GM10266 (cell line): ENCODE results near the gene NUDT21.
"Not testable (repeated sequence)": the region's sequence is repeated elsewhere in the genome, so short reads cannot be mapped to it uniquely, and the experiment has no call there.

ENCODE experiments used
- DNase-seq: peaks from one replicate; pipeline ENCODE4 v3.0.0; 2012; ENCODE audit errors: extremely low spot score
- TF ChIP-seq, protein P1 (sequence below): IDR thresholded peaks from 2 replicates; pipeline ENCODE4 v1.5.1; 2012; ENCODE audit warnings: mild to moderate bottlenecking, low read depth; ENCODE audit not compliant: control insufficient read depth, insufficient read depth; ENCODE audit errors: missing control alignments

NUDT21 gene

DNA sequence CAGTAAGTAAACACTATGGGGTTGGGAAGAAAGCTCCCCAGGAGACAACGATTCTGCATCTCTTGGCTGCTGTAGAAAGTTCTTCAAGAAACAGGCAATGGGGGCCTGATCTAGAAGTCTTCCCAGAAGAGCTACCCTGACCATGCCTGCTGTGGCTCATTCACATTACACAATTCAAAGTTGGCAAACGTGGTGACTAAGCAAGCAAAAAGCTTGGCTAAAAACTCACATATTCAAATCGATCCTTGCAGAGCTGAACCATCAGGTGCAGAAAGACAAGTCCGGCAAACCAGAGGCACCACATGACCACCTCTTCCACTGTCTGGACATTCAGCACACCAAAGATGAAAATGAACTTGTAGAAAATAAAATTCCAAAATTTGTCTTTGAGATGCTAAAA, 41.9 kb downstream of the NUDT21 start:
- TF ChIP-seq, protein P1, sequence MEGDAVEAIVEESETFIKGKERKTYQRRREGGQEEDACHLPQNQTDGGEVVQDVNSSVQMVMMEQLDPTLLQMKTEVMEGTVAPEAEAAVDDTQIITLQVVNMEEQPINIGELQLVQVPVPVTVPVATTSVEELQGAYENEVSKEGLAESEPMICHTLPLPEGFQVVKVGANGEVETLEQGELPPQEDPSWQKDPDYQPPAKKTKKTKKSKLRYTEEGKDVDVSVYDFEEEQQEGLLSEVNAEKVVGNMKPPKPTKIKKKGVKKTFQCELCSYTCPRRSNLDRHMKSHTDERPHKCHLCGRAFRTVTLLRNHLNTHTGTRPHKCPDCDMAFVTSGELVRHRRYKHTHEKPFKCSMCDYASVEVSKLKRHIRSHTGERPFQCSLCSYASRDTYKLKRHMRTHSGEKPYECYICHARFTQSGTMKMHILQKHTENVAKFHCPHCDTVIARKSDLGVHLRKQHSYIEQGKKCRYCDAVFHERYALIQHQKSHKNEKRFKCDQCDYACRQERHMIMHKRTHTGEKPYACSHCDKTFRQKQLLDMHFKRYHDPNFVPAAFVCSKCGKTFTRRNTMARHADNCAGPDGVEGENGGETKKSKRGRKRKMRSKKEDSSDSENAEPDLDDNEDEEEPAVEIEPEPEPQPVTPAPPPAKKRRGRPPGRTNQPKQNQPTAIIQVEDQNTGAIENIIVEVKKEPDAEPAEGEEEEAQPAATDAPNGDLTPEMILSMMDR = no peak
- DNase-seq = no peak

DNA sequence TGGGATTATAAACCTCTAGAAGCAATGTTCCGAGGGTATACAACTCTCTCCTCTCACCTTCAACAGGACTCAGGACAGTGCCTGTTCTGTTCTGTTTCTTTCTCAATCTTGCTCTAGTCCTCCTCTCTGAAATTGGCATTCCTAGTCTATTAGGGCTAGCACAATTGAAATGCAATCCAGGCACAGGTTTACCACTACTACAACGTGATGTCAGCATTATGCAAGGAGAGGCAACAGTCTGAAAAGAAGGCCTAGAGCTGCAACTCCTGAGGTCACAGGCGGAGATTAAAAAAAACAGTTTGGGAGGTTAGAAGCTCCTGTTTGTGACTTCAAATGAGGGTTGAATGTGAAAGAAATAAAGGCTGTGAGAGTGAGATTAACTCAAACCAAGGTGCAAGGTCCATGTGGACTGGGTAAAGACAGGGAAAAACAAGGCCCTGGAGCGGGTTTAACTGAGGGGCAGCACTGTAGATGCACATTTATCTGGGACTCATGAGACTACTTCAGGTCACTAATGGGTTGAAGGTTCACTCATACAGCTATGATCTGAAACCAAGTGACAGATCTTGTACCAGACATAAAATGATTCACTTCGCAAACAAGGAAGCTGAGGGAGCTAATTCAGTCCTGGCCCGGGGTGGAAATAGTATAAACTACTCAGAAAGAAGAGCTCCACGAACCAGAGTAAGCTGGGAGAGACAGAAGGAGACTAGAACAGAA, 42.6 kb downstream of the NUDT21 start:
- DNase-seq = no peak
- TF ChIP-seq, protein P1 = no peak

DNA sequence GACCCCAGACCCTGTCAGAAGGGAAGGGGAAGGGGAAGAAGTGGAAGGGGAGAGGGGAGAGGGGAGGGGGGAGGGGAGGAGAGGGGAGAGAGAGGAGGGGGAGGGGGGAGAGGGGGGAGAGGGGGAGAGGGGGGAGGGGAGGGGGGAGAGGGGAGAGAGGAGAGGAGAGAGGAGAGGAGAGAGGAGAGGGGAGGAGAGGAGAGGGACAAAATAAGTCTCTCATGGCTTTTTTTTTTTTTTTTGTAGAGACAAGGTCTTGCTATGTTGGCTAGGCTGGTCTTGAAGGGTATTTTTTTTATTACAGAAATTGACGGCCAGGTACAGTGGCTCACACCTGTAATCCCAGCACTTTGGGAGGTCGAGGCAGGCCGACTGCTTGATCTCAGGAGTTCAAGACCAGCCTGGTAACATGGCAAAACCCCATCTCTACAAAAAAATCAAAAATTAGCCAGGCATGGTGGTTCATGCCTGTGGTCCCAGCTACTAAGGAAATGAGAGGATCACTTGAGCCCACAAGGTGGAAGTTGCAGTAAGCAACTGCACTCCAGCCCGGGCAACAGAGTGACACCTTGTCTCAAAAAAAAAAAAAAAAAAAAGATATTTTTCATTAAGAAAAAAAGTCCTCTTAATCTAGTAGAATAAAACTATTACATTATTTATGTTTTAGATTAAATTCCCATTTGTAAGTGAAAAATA, 45.0 kb downstream of the NUDT21 start:
- TF ChIP-seq, protein P1 = no peak
- no peak for DNase-seq

DNA sequence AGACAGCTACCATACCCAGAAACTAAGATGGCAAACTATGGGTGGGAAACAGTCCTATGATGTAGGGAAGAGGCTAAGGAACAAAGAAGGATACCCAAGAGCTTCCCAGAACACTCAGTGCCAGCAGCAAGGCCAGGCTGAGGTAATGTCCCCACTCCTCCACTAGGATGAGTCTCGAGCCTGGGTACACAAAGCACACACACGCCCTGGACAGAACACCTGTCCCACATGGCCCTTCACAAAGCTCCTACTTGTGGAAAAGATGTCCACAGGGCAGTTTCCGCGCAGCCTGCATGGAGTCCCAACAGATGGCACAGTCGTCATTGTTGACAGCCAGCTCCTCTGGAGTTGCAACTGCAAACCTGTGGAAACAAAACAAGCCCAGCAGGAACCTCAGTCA, 49.6 kb downstream of the NUDT21 start:
- DNase-seq = peak; percentile 28
- TF ChIP-seq, protein P1 = no peak

DNA sequence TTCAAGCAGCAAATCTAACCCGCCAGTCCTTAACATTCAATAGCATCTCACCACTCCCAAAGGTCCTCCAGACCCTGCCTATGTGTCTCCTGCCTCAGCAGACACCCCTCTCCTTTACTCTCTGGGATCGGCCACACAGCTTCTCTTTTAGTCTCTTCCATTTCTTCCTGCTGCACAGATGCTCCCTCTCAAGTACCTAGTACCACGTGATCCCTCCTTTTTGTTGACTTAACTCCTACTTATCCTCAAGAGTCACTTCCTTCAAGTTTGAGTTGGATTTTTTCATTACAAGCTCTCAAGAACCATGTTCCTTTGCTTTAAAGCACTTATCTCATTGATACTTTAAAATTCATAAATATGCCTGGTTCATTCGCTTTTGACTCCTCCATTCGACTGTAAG, 50.7 kb downstream of the NUDT21 start:
- no peak for DNase-seq
- TF ChIP-seq, protein P1 = no peak

DNA sequence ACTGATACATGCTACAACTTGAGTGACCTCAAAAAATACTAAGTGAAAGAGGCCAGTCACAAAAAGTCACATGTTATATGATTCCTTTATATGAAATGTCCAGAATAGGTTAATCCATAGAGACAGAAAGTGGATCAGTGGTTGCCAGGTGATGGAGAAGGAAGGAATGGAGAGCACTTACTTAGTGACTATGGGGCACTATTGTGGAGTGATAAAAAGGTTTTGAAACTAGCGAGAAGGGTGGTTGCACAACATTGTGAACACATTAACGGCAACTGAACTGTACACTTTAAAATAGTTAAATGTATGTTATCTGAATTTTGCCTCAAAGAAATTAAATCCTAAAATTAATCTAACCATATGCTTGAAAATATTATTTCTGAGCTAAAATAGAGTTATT, 51.6 kb downstream of the NUDT21 start:
- no peak for DNase-seq
- TF ChIP-seq, protein P1 = no peak

DNA sequence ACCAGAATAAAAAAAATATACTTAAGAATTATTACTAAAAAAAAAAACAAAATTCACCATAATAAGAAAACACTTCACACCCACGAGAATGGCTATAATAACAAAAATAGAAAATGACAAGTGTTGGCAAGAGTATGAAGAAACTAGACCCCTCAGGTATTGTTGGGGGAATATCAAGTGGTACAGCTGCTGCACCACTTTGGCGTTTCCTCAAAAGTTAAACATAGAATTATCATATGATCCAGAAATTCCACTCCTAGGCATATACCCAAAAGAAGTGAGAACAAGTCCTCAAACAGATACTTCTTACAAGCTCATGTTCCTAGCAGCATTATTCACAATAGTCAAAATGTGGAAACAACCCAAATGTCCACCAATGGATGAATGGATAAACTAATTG, 52.1 kb downstream of the NUDT21 start:
- no peak for DNase-seq
- TF ChIP-seq, protein P1 = no peak

DNA sequence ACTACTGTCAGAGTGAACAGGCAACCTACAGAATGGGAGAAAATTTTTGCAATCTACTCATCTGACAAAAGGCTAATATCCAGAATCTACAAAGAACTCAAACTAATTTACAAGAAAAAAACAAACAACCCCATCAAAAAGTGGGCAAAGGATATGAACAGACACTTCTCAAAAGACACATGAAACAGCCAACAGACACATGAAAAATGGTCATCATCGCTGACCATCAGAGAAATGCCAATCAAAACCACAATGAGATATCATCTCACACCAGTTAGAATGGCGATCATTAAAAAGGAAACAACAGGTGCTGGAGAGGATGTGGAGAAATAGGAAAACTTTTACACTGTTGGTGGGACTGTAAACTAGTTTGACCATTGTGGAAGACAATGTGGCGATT, 54.4 kb downstream of the NUDT21 start:
- DNase-seq = not testable (repeated sequence)
